ENCODE measurements around the gene CHD3. TPM values are rescaled to one million over a fixed set of nuclear protein-coding genes. Genes with fewer than 3 reads are reported as not detected.

CHD3 gene
- total and polyA plus RNA-seq, 2 of the 13 experiments (the other 11 are each of a cell fraction or from before 2014, with no cell fraction given): 2.7 to 3.7 TPM

DNA sequence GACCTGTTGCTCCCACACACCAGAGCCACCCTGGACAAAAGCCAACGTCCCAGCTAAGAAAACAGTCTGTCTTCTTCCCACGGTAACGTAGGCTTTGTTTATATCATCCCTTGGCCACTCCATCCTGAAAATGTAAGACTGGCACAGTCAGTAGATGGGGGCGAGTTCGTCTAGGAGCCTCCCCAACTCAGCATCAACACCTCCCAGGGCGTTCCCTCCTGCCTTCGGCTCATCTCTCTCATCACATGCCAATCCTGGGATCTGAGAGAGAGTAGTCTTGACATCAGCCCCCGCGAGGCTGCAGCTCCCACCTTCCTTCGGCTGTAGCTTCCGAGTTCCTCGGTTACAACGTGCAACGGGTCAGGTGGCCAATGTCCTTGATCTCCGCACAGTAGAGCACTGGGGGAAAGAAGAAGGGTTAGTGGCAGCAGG is 26.6 kb downstream of the CHD3 start (continued):
- TF ChIP-seq SAP130 (CRISPR knock-in tag; IDR thresholded peaks at IDR 0.05; ENCODE audit: low read depth) (no peak), MAFF (IDR thresholded peaks at IDR 0.05; ENCODE audit: low read depth, low read length) (no peak), HIVEP1 (CRISPR knock-in tag; IDR thresholded peaks at IDR 0.05) (peak; percentile 31; the same call in 1 of the 2 replicates), ZNF576 (CRISPR knock-in tag; IDR thresholded peaks at IDR 0.05) (0 out of 2 replicates have a peak, but pooled peaks have one; percentile 15), ZBTB34 (CRISPR knock-in tag; IDR thresholded peaks at IDR 0.05) (0 out of 2 replicates have a peak, but pooled peaks have one; percentile 11), FOXM1 (CRISPR knock-in tag; IDR thresholded peaks at IDR 0.05) (no peak), THAP7 (CRISPR knock-in tag; IDR thresholded peaks at IDR 0.05) (no peak), ZNF234 (CRISPR knock-in tag; conservative IDR thresholded peaks at IDR 0.05) (no peak), ZBTB7B (CRISPR knock-in tag; IDR thresholded peaks at IDR 0.05) (no peak; the same call in 1 of the 2 replicates), ZNF747 (CRISPR knock-in tag; IDR thresholded peaks at IDR 0.05; ENCODE audit: borderline replicate concordance) (no peak), HNRNPH1 (optimal IDR thresholded peaks at IDR 0.05; ENCODE audit: low read depth, low read length) (no peak), ESRRA (CRISPR knock-in tag; IDR thresholded peaks at IDR 0.05; ENCODE audit: low read depth) (no peak), TCF12 (IDR thresholded peaks at IDR 0.05) (no peak), TCF12 (CRISPR knock-in tag; IDR thresholded peaks at IDR 0.05) (no peak), ZNF10 (CRISPR knock-in tag; IDR thresholded peaks at IDR 0.05; ENCODE audit: borderline replicate concordance, low read depth) (no peak), TEAD3 (CRISPR knock-in tag; optimal IDR thresholded peaks at IDR 0.05; ENCODE audit: borderline replicate concordance) (peak; percentile 9), ZNF543 (CRISPR knock-in tag; IDR thresholded peaks at IDR 0.05) (no peak), ZMYM2 (CRISPR knock-in tag; IDR thresholded peaks at IDR 0.05) (no peak), ZNF879 (CRISPR knock-in tag; IDR thresholded peaks at IDR 0.05) (no peak), GZF1 (CRISPR knock-in tag; IDR thresholded peaks at IDR 0.05) (0 out of 2 replicates have a peak, but pooled peaks have one; percentile 19), POGZ (CRISPR knock-in tag; IDR thresholded peaks at IDR 0.05) (0 out of 2 replicates have a peak, but pooled peaks have one; percentile 12), ATRX (CRISPR knock-in tag; IDR thresholded peaks at IDR 0.05; ENCODE audit: borderline replicate concordance) (no peak)
- TF ChIP-seq, protein P1, sequence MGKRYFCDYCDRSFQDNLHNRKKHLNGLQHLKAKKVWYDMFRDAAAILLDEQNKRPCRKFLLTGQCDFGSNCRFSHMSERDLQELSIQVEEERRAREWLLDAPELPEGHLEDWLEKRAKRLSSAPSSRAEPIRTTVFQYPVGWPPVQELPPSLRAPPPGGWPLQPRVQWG (CRISPR knock-in tag; IDR thresholded peaks at IDR 0.05; ENCODE audit: borderline replicate concordance, low read depth): no peak
